Measurements from ENCODE around the gene STAT4.

STAT4 gene

GRCh38 chr2:191018643-191019119 is 132.1 kb downstream of the STAT4 start:
- TF ChIP-seq CTCF (IDR thresholded peaks at IDR 0.05), result no peak

- TF ChIP-seq CTCF (IDR thresholded peaks at IDR 0.05), result no peak
Observed at GRCh38 chr2:191018048-191018447, 132.7 kb downstream of the STAT4 start.

GRCh38 chr2:191015831-191016230 is 135.0 kb downstream of the STAT4 start:
- no peak for TF ChIP-seq CTCF (IDR thresholded peaks at IDR 0.05)

GRCh38 chr2:191015239-191015638 is 135.6 kb downstream of the STAT4 start:
- no peak for TF ChIP-seq CTCF (IDR thresholded peaks at IDR 0.05)

GRCh38 chr2:191014653-191015020 is 136.2 kb downstream of the STAT4 start:
- TF ChIP-seq CTCF (IDR thresholded peaks at IDR 0.05), result no peak

GRCh38 chr2:191013932-191014652 is 136.7 kb downstream of the STAT4 start, which contains the start of gene STAT1:
TSS of gene STAT1 (minus strand) at chr2:191014171. CDS start at chr2:191010003, 4,168 bp downstream.
- TF ChIP-seq CTCF (IDR thresholded peaks at IDR 0.05), result no peak

GRCh38 chr2:191013682-191013931 is 137.2 kb downstream of the STAT4 start:
- TF ChIP-seq CTCF (IDR thresholded peaks at IDR 0.05), result no peak
